ENCODE measurements around the gene TRIB2.
"Not testable (repeated sequence)": the region's sequence is repeated elsewhere in the genome, so short reads cannot be mapped to it uniquely, and the experiment has no call there.

Gene TRIB2

DNA sequence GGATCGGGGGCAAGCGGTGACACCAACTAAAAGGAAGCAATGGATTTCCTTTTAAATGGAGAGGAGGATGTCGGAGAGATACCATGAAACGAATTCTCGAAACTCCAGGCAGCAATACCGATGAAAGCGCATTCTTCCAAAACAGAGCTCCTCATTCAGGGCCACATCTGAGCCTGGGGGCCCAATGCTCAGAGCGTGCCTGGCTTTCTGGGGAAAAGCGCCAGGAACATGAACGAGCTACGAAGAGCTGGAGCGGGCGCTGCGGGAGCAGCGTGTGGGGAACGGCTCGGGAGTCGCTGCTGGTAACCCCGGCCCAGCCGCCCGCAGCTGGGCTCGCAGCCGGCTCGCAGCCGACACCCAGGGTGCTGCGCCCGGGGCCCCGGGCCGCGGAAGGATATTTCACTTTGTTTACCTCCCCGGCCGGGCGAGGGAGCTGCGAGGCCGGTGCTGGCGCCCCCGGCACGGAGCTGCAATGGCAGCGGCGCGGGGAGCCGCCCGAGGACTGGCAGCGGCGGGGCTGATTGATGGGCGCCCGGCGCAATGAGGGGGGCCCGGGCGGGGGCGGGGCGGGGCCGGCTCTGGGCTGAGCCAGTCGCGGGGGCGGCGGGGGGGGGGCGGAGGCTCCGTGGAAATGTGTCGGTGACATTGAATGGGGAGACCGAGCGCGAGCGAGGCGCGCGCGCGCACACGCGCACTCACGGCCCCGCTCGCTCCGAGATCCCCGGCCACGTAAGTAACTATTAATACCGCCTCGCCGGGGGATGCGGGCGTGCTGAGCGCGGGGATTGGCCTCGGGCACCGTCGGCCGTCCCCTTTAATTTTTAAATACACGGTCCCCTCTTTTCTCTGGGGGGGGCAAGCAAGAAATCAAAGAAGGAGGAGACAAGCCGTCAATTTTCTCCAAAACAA is at the start of gene TRIB2:
Gene TRIB2 (plus strand): TSS at position 655 of the 909 bp plus-strand sequence. CDS start 1,372 bp downstream, outside the sequence.
- DNase-seq (ENCODE audit: low read depth in 2 of 2) = peak; percentile 82 to 83

DNA sequence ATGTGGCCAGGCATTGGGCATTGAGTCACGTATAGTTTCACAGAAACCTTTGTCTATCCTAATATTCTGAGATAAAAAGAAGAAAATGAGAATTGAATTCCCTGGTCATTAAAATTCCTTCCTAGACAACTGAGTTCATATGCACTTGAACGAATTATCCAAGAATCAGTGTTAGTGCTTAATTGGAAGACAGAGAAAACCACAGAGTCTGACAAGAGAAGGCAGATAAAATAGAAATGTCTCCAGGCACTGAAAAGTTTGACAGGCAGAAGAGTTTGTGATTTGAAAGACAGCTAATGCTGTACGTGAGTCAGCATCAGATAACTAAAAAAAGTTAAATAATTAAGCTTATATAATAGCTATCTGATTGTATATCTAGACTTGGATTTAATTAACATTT is 47.7 kb upstream of the TRIB2 start:
- DNase-seq (ENCODE audit: low read depth in 2 of 2) = no peak

DNA sequence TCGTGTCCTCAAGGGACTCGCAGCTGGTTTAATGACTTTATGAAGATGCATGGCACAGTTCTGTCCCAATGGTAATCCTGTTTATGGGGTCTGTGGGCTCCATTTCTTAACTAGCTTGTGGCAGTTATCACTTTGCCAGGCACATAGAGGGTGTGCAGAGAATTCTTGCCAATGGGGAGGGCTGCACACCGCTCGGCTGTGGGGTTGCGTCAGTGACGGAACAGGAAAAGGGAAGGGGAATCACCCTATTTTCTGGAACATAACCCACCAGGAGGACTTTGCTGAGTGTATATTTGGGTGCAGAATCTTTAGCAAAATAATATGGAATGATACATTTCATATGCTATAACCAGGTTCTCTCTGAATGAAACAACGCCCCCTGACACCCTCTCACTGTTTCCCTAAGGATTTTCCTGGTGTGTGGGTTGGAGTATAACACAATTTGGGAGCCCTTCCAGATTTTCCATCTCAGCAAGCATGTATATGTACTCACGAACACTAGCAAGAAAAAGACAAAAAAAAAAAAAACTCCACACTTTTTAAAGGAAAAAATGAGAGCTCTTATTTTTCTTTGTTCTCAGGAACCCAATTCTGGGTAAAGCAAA is 43.9 kb upstream of the TRIB2 start:
- DNase-seq (ENCODE audit: low read depth in 2 of 2) = no peak

DNA sequence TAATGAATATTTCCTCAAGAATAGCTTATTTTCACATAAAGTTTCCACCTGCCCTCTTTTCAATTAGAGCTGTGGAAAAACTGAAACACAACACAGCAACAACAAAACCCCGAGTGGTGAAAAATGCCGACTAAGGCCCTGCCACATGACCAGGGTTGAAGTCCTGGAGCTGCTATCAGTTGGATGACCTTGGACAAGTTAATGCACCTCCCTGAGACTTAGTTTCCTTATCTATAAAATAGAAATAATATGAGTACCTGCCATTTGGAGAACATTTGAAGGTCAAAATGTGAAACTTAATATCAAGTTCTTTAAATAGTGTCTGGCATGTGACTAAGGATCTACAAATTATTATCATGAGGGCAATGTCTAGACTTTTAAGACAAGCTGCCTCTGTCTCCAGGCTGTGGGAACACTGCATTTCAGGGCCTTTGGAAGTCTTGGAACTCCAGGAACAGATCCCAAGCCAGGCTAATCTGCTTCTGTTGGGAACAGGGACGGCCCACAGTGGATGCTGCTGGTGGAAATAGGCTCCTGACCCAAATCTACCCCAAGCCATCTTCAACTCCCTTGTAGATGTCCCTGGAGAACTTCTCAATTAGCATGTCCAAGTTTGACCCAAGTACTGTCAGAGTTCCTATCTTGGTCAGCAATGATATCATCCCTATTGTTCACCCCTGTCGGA is 42.0 kb upstream of the TRIB2 start:
- DNase-seq (ENCODE audit: low read depth in 2 of 2) = no peak

DNA sequence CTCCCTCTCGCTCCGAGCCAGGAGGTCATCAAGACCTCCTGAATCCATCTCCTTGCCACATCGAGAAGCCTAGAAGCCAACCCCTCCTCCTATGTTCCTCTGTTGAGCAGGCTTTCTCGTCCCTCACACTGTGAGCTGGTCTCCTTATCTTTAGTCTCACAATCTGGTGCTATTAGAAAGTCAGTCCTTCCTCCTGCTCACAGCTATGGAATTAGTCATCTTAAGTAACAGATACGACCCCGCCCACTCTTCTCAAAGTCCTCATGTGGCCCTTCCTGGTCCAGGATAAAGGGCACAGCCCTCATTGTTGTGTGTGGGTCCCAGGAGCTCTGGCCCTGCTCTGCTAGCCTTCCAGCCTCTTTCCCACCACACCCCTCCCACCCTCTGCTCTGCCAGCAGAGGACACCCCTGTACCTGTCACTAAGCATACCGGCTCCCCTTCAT is 41.4 kb upstream of the TRIB2 start:
- no peak for DNase-seq (ENCODE audit: low read depth in 2 of 2)

DNA sequence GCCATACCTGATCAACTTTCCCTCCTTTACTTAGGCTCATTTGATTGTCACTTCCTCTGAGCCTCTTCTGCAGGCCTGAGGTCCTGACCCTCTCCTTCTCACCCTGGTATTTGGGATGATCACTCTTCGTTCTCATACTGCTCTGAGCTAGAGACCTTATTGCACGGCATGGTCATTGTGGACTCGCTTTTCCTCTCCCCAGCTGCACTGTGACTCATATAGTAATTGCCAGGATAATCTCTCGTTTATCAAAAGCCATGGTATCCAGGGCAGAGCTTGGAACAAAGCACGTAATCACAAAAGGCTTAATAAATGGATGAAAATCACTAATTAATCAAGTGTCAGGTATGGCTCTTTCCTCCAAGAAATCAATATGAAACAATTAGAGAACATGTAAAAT is 40.9 kb upstream of the TRIB2 start:
- DNase-seq (ENCODE audit: low read depth in 2 of 2) = no peak

DNA sequence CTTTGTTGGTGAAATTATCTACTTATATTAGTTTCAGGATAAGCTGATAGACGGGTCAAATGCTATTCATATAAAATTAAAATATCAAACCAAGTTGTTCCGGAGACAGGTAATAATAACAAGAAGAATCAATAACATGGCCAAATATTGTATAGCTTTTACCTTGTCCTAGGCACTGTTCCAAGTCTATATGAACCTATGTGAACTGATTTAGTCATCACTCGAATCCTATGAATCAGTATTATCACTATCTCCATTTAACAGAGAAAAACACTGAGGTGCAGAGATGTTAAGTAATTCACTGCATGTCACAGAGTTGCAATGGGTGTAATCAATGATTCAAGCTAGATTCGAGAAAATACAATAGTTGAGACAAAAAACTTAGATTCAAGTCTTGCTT is 40.0 kb upstream of the TRIB2 start:
- no peak for DNase-seq (ENCODE audit: low read depth in 2 of 2)

DNA sequence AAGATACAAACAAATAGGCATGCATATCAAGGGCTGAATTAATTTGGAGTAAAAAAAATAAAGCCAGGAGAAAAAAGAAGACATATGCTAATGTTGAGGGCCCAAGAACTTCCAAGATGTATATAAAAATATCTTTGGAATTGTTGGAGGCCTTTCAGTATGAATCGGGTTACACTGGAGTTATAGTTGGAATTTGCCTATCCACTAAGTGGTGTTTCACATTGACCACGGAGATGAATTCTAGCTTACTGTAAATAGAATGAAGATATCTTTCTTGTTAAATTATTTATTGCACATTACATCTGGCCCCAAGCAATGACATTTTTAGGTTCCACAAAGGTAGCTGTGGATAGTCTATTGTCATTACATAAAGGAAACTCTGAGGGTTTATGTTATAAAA is 38.5 kb upstream of the TRIB2 start:
- no peak for DNase-seq (ENCODE audit: low read depth in 2 of 2)

DNA sequence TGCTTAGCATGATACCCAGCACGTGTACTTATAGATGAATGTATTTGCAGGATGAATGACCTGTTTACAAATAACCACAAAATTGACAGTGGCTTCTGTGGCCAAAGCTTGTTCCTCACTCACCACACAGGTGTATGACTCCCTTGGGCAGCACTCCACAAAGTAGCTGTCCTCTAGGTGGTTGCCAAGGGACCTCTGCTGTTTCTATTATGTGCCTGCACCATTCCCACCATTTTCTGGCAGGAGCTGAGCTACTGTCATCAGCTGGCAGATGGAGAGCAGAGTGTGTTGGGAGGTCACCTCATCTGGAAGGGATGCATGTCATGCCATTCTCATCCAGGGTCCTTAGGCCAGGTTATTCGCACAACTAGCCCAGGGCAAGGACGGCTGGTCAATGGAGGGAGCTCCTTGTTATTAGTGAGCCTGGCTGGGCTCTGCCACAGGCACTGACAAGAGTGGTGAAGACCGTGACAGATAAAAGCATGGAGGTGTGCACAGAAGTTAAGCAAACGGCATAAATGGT is 37.1 kb upstream of the TRIB2 start:
- no peak for DNase-seq (ENCODE audit: low read depth in 2 of 2)

DNA sequence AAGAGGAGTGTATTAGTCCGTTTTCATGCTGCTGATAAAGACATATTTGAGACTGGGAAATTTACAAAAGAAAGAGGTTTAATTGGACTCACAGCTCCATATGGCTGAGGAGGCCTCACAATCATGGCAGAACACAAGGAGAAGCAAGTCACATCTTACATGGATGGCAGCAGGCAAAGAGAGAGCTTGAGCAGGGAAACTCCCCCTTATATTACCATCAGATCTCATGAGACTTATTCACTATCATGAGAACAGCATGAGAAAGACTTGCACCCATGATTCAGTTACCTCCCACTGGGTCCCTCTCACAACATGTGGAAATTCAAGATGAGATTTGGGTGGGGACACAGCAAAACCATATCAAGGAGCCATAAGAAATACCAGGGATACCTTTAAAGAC is 36.6 kb upstream of the TRIB2 start:
- not testable (repeated sequence) for DNase-seq (ENCODE audit: low read depth in 2 of 2)

DNA sequence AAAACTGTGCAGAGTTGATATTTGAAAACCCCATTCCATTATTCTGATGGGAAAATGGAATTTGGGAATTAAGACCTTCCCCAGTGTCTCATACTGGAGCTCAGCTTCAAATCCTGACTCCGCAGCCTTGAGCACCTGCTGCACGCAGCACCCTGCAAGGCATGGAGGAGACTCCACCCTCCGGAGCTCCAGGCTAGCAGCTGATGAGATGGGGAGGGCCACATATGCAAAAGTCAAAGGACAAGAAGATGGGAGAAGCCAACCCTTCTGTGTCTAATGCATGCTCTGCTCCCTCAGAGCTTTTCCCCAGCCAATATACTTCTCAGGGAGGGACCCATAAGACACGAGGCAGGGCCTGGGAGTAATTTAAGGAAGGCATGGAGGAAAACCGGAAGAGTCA is 34.7 kb upstream of the TRIB2 start:
- DNase-seq (ENCODE audit: low read depth in 2 of 2) = no peak

DNA sequence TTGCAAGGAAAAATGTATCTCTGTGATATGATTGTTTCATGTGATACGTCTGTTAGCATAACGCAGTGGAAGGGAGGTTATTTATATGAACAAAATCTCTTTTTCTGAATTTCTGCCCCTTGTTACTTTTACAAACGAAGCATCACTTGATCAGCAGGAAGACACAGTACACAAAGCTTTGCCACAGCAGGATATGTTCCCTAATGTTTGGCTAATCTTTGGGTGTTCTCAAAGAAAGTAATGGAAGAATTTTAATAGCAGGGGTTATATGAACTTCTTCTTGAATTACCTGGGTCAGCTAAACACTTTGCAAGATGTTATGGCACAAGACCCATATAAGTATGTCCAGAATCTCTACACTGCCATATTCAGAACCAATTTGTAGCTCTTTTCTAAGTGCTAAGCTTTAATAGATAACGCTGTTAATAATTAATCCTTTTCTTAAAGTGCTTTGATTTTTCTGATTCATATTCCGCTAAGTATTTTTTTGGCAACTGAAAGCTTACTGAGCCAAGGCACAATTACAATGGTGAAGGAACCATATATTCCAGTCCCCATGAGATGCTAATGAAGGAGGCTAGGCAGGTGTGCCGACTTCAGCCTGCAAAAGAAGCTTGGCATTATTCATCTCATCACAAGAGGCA is 33.2 kb upstream of the TRIB2 start:
- DNase-seq (ENCODE audit: low read depth in 2 of 2) = no peak

DNA sequence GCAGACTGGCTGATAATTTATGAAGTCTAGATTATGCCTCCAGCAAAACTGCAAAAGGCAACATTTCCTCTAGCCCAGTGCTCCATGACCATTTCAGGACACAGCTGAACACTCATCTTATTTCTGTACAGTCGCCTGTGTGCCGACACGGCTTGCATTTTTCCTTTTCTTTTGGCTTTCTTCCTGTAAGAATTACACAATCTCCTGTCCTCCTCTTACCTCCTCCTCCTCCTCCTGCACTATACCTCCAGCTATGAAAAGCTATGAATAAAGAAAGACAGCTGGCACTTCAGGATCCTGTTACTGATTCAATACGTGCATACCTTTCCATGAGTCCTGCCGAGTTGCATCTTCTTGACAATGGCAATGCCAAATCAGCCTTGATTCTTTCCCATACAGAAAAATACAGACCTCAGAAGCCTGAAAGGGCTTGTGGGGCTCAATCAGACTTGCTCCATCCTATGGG is 32.2 kb upstream of the TRIB2 start:
- no peak for DNase-seq (ENCODE audit: low read depth in 2 of 2)

DNA sequence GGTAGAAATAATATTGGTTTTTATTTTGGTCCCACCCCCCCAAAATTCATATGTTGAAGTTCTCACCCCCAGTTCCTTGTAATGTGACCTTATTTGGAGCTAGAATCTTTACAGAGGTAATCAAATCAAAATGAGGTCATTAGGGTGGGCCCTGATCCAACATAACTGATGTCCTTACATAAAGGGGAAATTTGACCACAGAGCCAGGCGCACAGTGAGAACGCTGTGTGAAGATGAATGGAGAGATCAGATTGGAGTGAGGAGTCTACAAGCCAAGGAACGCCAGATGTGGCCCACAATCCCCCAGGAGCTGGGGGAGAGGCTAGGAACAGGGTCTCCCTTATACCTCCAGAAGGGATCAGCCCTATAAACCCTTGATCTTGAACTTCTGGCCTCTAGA is 31.6 kb upstream of the TRIB2 start:
- DNase-seq (ENCODE audit: low read depth in 2 of 2) = no peak

DNA sequence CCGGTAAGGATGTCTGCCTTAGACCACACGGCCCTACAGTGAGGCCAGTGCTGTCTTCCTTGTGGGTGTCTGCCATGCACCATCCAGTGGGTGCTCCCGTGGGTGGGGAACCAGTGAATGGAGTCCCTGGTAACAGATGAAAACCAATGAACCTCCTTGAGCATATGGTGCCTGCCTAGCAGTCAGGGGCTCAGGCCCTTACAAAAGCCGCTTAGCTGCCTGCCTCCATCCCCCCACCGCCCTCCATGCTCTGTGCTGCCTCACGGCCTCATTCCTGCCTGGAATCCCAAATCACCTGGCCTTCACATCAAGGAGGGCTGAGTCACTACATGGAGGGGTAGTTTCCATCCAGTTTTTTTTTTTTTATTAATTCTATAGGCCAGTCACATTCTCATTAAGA is 30.8 kb upstream of the TRIB2 start:
- DNase-seq (ENCODE audit: low read depth in 2 of 2) = no peak

DNA sequence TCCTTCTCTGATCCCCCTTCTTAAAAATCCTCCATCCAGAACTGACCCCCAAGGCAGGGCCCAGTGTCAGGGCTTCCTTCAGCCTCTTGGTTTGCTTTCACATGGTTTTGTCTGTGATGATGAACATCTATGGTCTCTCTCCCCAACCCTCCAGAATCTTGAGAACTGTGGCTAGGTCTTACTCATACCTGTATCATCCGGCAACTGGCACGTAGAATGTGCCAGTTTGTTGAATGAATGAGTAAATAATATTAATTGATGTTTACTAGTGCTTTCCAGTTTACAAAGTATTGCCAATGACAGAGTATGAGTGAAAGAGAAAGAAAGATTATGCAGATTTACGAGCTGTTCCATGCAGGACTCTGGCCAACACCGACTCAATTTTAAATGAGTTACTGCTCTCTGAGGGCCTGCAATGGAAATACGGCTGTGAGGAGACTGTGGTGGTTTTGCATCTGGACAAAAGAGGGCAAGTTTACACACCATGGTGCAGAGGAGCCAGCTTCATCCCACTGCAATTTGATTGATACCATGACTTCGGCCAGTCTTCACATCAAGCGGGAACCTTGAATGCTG is 29.9 kb upstream of the TRIB2 start:
- DNase-seq (ENCODE audit: low read depth in 2 of 2) = no peak

DNA sequence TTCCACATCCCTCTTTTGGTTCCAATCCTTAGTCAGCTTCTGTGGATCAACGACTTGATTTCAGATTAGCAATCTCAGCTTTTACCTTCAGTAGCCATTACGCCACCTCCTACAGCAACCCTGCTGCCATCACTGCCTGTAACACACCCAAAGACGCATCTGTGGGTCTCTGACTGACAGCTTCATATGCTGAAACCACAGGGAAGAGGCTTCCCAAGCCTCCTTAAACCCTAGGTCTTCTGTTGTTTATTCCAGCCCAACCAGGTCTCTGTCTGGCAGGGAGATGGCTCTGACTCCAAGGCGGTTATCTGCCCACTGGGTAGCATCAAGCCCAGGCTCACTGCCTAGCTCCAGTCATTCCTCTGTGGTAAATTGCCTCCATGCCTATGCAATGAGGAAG is 28.6 kb upstream of the TRIB2 start:
- no peak for DNase-seq (ENCODE audit: low read depth in 2 of 2)

DNA sequence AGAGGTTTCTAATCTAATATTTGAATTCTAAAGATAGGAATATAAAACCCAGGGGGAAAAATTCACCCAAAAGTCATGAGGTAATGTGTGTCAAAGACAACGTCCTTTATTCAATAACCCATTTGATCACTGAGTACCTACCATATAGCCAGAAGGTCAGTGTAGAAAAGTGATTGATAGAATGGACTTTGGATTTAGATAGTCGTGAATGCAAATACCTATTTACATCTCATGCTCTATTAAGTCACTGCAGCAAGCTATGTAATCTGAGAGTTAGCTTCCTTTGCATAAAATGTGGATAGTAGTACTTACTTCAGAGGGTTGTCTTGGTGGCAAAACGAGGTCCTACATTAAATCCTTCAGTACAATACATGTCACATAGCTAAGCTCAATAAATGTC is 27.8 kb upstream of the TRIB2 start:
- no peak for DNase-seq (ENCODE audit: low read depth in 2 of 2)

DNA sequence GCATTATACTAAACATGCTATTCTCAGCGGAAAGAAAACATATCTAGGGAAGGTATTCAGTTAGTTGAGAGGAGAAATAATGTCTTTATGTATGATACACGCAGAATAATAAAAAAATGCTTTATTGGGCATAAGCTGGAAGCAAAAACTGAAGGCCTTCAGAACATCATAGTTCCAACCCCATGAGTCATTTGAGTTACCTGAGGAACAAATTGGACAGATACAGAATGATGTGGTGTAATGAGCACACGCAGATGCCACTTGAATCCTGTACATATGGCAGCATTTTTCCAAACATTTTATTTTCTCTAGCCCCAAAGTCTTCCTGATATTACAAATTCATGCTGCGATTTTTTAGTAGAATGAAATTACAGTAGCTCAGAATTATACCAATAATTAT is 23.2 kb upstream of the TRIB2 start:
- DNase-seq (ENCODE audit: low read depth in 2 of 2) = no peak

DNA sequence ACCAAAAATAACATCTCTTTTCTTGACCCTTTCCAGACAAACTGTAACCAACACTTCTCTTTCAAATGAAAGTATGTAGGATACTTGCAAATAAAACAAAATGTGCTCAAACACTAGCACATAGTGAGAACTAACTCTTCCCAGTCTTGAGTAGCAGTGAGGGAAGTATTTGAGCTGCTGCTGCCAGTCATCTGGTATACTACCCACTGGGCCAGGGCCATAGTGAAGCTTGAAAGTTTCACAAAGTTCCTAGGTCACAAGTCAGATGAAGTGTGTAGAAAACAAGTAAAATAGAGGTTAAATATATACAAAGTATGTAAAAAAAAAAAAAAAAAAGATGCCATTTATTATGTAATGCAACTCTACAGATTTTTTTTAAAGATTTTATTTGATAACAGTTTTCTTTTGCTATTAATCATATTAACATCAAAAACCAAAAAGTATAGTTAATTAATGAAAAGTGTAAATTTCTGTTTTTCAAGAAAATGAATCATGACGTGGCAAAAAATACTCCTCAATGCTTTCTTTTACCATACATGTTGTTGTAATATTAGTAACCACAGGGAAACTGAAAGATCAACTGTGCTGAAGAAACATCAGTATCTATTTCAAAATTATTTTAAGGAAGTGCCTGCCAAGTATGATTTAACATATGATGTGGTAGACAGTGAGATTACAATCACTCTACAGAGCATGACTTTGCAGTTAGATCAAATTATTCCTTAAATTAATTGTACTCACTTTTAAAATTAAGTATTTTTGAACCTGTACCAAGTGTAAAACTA is 21.6 kb upstream of the TRIB2 start:
- DNase-seq (ENCODE audit: low read depth in 2 of 2) = no peak

DNA sequence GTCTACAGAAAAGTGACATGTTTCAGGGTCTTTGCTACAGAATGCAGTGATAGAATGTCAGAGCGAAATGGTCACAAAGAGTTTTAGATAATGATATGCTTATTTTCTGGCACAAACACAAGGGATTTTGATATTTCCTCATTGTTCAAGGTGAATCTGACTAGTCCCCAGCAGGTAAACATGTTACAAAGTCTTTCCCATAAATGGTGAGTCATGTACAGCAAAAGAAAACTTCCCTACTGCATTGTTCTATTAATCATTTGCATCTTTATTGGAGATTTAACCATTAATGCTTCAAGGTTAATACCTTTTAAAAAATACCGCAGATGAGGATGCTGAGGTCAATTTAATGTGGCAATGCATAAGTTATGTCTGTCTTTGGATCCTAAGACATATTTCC is 19.1 kb upstream of the TRIB2 start:
- no peak for DNase-seq (ENCODE audit: low read depth in 2 of 2)

Data from stimulated activated CD8-positive, alpha-beta memory T cell treated with anti-CD3 and anti-CD28 coated beads, Interleukin-15, amount 100 ng/mL, for 4 hours (primary cell).